Stimulated activated CD4-positive, alpha-beta T cell treated with anti-CD3 and anti-CD28 coated beads, TNF-alpha, amount 100 ng/mL, for 1 hour (primary cell): ENCODE results near the gene PWP2.
"Not testable (repeated sequence)": the region's sequence is repeated elsewhere in the genome, so short reads cannot be mapped to it uniquely, and the experiment has no call there.

Experiments used
- DNase-seq, 3 donors: peaks; one replicate each; pipeline ENCODE4 v3.0.0-alpha.2; 2020; ENCODE audit warnings: low read depth in 3 of 3, low spot score in 1 of 3

Gene PWP2

DNA sequence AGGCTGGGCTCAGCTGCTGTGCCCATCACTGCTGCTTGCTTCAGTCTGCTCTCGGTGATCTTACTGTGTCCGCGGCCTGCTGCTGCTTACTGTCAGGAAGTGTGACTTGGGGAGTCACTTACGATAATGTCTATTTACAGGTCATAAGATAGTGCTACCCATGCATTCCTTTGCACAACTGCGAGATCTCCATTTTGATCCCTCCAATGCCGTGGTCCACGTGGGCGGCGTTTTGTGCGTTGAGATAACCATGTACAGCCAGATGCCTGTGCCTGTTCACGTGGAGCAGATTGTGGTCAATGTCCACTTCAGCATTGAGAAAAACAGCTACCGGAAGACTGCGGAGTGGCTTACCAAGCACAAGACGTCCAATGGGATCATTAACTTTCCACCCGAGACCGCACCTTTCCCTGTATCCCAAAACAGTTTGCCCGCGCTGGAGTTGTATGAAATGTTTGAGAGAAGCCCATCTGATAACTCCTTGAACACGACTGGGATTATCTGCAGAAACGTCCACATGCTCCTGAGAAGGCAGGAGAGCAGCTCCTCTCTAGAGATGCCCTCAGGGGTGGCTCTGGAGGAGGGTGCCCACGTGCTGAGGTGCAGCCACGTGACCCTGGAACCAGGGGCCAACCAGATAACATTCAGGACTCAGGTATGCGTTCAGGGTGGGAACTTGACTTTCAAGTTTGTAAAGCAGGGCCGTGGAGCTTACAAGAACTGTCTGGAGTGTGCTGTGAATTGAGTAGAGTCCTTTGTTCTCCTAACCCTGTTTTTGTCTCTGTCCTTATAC is 24.4 kb upstream of the PWP2 start:
- no peak for DNase-seq

DNA sequence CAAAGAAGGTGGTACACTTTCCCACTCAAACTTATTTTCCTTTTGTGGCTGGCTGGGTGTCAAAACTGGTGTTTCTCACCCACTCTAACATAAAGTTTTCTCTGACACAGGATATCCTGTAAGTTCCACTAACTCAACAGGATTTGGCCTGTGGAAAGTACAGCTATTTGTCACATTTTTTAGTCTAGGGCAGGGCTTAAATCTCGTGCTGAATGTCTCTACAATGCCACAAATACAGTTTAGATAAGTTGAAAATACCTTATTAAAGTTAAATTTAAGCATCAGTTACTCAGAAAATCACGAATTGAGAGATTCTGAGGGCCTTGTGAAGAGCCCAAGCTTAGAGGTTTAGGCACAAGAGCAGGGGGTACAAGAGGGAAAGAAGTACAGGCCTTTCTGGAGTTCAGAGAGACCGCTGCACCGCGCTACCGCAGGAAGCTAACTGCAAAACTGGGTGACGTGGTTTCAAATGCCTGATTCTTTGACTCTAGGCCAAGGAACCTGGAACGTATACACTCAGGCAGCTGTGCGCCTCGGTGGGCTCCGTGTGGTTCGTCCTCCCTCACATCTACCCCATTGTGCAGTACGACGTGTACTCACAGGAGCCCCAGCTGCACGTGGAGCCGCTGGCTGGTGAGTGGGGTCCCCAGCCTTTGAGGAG is 23.4 kb upstream of the PWP2 start:
- peak in 1 of 3 donors; percentile 38 for DNase-seq

DNA sequence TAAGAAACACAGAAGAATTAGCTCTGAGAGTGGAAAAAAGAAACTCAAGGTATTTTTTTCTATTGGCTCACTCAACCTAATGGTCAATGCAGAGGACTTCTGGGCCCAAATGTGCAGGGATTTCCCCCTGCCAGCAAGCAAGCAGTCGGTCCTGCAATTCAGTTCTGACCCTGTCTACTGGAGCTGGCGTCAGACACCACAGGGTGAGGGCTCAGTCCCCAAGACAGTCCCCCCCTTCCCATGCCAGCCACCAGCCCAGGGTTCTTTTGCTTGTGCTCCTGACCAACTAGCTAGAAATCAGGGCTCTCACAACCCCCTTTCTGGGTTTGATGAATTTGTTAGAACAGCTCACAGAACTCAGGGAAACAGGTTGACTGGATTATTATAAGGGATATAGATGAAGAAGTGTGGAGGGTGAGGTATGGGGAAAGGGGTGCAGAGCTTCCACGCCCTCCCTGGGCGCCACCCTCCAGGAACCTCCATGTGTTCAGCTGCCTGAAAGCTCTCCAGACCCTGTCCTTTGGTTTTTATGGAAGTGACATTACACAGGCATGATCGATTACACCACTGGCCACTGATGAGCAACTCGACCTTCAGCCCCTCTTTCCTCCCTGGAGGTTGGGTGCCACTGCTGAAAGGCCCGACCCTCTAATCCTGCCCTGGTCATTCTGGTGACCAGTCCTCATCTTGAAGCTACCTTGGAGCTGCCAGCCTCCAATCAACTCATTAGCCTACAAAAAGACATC is 22.5 kb upstream of the PWP2 start:
- no peak for DNase-seq

DNA sequence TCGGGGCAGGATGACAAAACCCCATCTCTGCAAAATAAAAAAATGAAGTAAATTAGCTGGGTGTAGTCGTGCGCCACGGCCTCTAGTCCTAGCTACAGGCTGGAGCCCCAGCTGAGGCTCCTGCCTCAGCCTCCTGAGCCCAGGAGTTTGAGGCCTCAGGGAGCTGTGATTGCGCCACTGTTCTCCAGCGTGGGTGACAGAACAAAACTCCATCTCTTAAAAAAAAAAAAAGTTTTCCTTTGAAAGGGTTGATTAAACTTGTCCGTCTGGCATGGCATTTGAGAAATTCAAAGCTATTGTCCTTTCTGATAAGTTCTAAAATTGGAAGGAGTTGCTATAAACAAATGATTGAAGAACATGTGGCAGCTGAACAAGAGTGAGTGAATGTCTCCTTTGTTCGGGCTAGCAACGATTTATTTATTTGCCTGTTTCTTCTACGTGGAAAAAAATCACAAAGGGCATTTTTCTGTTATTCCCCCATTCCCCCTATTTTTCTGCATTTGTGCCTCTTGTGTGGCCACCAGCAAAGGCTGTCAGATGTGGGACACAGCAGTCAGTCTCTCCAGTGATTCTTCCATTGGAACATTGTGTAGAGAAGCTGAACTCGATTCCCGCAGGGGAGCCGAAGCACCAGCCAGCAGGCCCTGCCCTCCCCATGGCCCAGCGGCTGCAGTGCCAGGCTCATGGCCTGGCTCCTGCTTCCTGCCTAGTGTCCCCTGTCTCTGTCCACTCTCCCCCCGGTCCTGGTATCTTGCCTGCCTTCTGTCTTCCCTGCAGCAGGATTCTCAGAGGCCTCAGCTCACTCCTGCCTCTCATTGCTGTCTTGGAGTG is 21.5 kb upstream of the PWP2 start:
- no peak for DNase-seq

DNA sequence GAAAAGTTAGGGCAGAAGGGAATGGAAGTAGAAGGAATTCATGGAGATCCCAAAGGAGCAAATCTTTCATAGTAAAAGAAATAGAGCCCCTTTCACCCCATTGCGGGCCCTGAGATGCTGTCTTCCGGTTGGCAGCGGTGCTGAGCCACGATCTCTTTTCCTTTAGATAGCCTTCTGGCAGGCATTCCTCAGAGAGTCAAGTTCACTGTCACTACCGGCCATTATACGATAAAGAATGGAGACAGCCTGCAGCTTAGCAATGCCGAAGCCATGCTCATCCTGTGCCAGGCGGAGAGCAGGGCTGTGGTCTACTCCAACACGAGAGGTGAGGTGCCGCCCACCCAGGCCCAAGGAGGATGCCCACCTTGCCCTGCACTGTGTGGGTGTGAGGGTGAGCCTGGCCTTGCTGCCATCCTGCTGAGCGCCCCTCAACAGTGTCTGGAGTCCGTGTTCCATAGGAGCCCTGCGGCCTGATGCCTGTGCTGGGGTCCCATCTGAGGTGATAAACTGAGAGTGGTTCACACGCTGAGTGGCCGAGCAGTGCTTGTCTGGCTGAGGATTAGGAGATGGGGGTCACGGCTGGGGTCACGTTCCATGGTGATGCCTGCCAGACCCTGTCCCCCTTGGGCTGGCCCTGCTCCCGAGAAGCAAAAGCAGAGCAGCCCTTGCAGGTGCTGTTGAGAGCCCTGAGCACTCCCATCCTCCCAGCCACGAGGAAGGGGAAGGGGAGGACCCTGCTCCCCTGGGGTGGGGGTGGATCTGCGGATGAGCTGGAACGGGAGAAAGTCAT is 20.4 kb upstream of the PWP2 start:
- no peak for DNase-seq

DNA sequence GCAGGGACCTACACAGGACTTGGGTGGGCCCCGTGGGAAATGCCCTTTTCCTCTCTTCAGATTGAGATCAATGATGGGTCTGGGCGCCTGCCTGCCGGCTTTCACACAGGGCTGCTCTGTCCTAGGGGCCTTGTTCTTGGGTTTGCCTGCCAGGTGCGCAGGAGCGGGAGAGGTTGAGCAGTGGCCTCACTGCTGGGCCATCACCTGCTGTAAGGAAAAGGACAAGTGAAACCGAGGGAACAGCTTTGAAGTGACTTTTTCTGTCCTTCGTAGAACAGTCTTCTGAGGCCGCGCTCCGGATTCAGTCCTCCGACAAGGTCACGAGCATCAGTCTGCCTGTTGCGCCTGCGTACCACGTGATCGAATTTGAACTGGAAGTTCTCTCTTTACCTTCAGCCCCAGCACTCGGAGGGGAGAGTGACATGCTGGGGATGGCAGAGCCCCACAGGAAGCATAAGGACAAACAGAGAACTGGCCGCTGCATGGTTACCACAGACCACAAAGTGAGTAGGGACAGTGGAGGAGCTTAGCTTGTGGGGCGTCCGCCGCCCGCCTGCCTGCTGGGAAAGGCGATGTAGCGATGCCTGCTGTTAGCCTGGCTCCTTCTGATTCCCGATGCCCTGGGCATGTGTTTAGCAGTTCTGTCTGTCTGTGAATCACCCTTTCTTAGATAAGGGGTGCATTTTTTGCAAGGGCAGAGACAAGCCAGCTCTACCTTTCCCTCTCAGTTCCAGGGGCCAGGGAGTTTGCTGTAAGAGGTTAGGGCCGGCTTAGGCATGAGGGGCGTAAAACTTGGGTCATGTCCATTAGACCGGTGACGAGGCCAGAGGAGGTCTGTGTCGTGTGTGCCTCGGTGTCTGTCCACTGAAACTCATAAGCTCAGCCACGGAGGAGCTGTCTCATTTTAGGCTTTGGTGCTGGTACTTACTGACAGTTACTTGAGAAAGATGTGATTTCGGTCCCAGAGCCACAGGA is 19.5 kb upstream of the PWP2 start:
- DNase-seq = no peak

DNA sequence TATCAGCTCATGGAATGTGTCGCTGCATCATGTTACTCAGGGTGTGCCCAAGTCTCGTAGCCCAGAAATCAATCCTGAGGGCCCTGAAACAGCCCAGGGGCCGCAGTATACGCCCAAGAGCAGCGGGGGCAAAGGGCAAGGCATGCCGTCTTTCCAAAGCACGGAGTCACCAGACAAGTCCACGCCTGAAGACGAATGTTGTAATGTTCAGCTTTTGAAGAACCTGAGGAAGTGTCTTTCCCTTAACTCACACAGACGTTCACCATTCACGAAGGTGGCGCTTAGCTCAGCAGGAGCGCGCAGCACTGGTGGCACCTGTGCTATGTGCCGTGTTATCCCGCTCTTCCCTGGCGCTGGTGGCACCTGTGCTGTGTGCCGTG is 18.8 kb upstream of the PWP2 start:
- no peak for DNase-seq

DNA sequence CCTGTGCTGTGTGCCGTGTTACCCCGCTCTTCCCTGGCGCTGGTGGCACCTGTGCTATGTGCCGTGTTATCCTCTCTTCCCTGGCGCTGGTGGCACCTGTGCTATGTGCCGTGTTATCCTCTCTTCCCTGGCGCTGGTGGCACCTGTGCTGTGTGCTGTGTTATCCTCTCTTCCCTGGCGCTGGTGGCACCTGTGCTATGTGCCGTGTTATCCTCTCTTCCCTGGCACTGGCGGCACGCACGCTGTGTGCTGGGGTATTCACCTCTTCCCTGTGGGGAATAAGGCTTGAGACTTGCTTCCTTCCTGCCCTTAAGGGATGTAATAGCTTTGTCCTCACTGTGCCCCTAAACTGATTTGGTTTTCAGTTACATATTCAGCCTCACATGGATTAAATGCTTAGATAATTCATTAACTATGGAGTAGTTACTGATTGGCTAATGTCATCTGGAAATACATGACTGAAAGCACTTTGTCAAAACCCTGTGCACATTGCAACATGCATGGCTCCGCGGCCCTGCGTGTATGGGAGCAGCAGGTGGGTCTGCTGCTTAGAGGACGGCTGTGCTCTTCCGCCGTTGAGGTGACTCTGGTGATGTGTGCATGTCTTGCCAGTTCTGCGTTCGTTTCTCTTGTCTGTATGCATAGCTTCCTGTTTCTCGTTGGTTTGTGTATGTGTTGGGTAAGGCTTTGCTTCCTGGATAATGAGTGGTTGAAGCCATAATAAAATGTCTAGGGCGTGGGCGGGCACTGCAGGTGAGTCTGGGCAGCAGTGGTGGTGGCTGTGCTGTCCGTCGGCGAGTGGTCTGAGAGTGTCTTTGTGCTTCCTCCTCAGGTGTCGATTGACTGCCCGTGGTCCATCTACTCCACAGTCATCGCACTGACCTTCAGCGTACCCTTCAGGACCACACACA is 17.9 kb upstream of the PWP2 start:
- DNase-seq = no peak

DNA sequence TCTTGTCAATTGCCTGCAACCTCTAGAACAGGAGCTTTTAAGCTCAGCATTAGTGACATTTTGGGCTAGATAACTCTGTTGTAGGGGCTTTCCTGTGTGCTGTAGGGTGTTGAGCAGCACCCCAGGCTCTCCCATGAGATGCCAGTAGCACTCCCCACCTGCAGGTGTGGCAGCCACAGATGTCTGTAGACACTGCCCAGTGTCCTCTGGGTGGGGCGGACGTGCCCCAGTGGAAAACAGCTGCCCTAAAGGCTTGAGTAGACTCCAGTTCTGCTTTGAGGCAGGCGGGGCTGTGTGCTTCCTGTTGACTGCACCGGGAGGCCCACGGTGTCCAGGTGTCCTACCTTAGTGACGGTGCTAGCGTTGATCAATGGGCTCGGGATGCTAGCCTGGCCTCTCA is 16.9 kb upstream of the PWP2 start:
- no peak for DNase-seq

DNA sequence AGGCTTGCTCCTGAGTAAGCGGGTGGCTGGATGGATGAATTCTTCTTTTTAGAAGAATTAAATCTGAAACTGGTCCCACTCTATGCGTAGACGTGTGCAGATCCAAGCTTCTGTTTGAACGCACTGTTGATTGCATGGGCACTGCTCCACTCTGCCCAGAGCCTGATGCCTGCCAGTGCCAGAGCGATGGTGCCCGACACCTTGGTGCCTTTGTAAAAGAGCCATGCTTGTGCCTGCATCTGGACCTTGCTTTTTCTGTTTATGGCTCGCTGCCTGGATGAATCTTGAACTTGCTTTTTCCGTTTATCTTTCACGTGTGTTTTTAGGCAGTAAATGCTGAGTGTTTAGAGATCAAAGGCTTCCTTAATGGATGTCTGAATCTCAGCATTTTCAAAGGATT is 15.0 kb upstream of the PWP2 start:
- DNase-seq = no peak

DNA sequence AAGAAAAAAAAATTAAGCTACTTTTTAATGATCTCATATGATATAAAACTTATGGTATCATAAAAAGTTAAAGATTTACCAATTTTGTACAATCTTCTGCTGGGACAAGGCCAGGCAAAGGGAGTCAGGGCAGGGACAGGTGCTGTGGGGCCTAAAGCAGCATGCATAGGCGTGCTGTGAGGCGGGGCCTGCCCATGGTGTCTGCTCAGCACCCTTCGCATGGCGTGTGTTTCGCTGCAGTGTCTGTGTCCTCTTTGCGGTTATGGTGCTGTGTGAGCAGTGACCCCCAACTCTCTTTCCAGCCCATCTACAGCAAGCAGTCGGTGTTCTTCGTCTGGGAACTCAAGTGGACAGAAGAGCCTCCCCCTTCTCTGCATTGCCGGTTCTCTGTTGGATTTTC is 13.4 kb upstream of the PWP2 start:
- no peak for DNase-seq

DNA sequence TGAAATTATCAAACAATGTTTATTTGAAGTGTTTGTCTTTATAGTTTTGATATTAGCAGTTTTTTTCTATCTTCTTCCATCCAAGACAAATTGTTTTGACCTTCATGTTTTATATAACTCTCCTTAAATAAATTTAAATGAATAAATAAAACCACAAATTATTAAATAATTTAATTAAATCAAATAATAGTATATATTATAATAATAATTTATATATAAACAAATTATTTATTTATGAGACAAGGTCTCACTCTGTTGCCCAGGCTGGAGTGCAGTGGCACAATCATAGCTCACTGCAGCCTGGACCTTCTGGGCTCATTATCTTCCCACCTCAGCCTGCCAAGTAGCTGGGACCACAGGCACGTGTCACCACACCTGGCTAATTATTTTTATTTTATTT is 12.4 kb upstream of the PWP2 start:
- no peak for DNase-seq

DNA sequence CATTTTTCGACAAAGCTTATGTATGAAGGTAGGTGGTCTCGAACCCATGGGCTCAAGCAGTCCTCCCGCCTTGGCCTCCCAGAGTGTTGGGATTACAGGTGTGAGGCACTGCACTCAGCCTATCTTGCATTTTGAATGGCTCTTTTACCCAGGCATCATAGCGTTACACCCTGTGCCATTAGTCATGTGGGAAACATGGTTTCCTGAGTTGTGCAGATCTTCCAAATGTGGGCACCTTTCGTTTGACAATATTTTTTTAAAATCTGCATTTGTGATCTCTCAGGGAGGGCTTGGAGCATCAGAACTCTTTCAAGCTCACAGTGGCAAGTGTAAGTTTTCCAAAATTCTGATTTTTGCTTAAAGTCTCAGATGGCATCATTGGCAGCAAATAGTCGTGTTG is 8.7 kb upstream of the PWP2 start:
- DNase-seq = not testable (repeated sequence)

DNA sequence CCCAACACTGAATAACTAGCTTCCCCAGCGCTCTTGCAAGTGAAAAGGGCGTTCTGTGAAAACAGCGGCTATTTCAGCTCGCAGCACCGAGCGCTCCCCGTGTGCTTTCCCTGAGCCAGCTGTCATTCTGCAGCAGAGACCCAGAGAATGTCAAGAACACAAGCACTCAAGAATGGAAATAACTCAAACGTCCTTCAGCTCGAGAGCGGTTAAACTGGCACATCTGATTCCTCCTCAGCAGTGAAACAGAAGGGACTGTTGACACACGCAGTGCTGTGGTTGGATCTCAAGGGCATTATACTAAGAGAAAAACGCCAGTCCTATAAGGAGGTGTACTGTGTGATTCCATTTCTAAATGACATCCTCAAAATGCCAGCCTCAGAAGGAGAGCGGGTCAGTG is 8.2 kb upstream of the PWP2 start:
- DNase-seq = not testable (repeated sequence)

DNA sequence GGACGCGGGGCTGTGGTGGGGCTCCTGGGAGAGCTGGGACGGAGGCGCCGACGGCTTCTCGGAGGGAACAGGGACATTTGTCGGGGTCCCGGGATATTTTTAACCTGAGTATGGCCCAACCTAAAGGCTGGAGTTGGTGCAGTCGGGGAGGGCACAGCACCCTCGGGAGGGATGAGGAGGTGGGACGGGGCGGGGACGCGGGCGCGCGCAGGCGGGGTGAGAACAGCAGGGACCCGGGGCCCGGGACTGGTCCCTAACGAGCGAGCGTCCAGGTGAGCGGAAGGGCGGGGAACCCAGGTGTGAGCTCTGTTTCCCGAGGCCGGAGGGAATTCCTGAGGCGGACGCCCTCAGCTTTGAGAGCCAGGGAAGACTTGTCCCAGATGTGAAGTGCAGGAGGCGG is 390 bp downstream of the PWP2 start:
- DNase-seq = not testable (repeated sequence)

DNA sequence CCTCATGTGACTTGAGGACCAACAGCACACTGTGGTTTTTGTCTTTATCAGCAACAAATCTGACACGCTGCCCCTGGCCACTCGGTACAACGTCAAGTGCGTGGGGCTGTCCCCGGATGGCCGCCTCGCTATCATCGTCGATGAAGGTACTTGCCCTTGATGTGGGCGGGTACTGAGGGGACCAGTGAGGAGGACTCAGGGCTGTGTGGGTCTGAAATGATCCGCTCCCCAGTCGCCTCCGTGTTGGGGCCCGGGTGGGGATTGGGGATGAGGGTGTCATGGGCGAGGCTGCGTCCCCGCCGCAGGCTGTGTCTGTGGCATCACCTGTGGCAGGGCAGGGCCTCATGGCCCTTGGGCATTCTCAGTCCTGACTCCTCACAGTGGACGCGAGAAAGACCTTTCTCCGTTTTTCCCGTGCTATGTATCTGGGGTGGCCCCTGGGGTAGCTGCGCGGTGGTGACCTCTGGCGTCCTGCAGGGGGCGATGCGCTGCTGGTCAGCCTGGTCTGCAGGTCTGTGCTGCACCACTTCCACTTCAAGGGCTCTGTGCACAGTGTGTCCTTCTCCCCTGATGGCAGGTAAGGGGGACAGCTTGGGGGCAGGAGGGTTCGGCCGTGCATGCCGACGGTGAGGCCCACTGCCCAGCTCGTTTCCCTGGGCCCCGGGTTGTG is 6.6 kb downstream of the PWP2 start:
- DNase-seq = not testable (repeated sequence)

DNA sequence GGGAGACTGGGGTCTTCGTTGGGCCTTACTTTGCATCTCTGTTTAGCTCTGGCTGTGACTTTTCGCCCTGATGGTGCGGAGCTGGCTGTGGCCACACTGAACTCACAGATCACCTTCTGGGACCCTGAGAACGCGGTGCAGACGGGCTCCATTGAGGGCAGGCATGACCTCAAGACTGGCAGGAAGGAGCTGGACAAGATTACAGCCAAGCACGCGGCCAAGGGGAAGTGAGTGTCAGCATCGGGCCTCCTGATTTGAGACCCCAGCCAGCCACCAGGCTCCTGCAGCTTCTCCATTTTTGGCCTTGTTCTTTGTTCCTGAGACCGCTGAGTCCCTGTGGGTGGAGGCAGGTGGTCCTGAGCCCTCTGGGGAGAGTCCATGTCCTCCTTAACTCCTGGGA is 14.9 kb downstream of the PWP2 start:
- DNase-seq = not testable (repeated sequence)

DNA sequence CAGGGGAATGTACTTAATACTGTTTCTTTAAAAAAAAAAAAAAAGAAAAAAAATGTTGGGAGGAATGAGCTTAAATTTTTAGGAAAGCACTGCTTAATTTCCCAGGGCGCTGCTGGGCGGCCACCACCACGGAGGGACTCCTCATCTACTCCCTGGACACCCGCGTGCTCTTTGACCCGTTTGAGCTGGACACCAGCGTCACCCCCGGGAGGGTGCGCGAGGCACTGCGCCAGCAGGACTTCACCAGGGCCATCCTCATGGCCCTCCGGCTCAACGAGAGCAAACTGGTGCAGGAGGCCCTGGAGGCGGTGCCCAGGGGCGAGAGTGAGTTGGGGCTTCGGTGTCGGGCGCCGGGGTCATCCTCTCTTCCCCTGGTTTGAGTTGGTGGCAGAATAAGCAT is 20.6 kb downstream of the PWP2 start:
- not testable (repeated sequence) for DNase-seq
